CD8-positive, alpha-beta memory T cell (primary cell): ENCODE results near the gene HSPA4. TPM values are rescaled to one million over a fixed set of nuclear protein-coding genes. Genes with fewer than 3 reads are reported as not detected.

Experiments used
- CTCF ChIA-PET: fragments of 350-600 bp; sonication (Branson Sonifier 250); formaldehyde crosslinking; loops from one replicate; lab custom pipeline; 2021; ENCODE audit warnings: antibody characterized with exemption; lab: Charles Lee
- POLR2A ChIA-PET: fragments of 350-600 bp; sonication (Branson Sonifier 250); formaldehyde crosslinking; loops from one replicate; lab custom pipeline; 2021; ENCODE audit warnings: antibody characterized with exemption; lab: Charles Lee
- DNase-seq, 5 donors: peaks; one replicate each; pipeline versions ENCODE4 v3.0.0 to v3.0.0-alpha.2; 2020 to 2022; ENCODE audit warnings: mixed read lengths in 1 of 5
- H3K27ac ChIP-seq: one replicate; pipeline ENCODE4 v1.7.0; 2013; ENCODE audit warnings: low read depth, mild to moderate bottlenecking, low read length, moderate library complexity
- H3K27me3 ChIP-seq: 2 replicates; pipeline ENCODE4 v1.7.0; 2013; ENCODE audit warnings: low read length, mild to moderate bottlenecking; ENCODE audit not compliant: insufficient read depth, poor library complexity, severe bottlenecking
- H3K36me3 ChIP-seq: 2 replicates; pipeline ENCODE4 v1.7.0; 2013; ENCODE audit warnings: mild to moderate bottlenecking, low read length, moderate library complexity; ENCODE audit not compliant: insufficient read depth
- H3K4me1 ChIP-seq: 2 replicates; pipeline ENCODE4 v1.7.0; 2013; ENCODE audit warnings: mild to moderate bottlenecking, low read length, moderate library complexity; ENCODE audit not compliant: insufficient read depth
- H3K4me3 ChIP-seq: 2 replicates; pipeline ENCODE4 v1.7.0; 2013; ENCODE audit warnings: mild to moderate bottlenecking, low read length
- H3K9me3 ChIP-seq: 2 replicates; pipeline ENCODE4 v1.7.0; 2013; ENCODE audit warnings: mild to moderate bottlenecking, low read length
- H3K27ac Mint-ChIP-seq, 8 donors: one replicate each; pipeline ENCODE4 v1.8.0; 2020 to 2021; ENCODE audit warnings: mixed read lengths in 8 of 8, mild to moderate bottlenecking in 6 of 8, inconsistent platforms in 3 of 8, moderate library complexity in 3 of 8
- H3K27me3 Mint-ChIP-seq, 2 donors: one replicate each; pipeline ENCODE4 v1.8.0; 2020 to 2021; ENCODE audit warnings: mixed read lengths in 2 of 2, mild to moderate bottlenecking in 1 of 2, moderate library complexity in 1 of 2
- H3K36me3 Mint-ChIP-seq, 3 donors: one replicate each; pipeline ENCODE4 v1.8.0; 2020 to 2021; ENCODE audit warnings: mixed read lengths in 3 of 3, inconsistent platforms in 1 of 3, mild to moderate bottlenecking in 1 of 3
- H3K4me1 Mint-ChIP-seq, 3 donors: one replicate each; pipeline ENCODE4 v1.8.0; 2020 to 2021; ENCODE audit warnings: mixed read lengths in 3 of 3, inconsistent platforms in 1 of 3, mild to moderate bottlenecking in 1 of 3
- H3K4me3 Mint-ChIP-seq, 7 donors: one replicate each; pipeline ENCODE4 v1.8.0; 2020 to 2021; ENCODE audit warnings: mixed read lengths in 7 of 7, mild to moderate bottlenecking in 6 of 7, moderate library complexity in 4 of 7, inconsistent platforms in 2 of 7
- H3K9me3 Mint-ChIP-seq, 5 donors: one replicate each; pipeline ENCODE4 v1.8.0; 2020 to 2022; ENCODE audit warnings: mixed read lengths in 5 of 5, mild to moderate bottlenecking in 3 of 5, moderate library complexity in 2 of 5, inconsistent platforms in 1 of 5
- polyA plus RNA-seq: library from polyadenylated mRNA; unstranded; fragments of 300-500 nt; fragmentation: Illumina TruSeq; gene quantifications from one replicate; pipeline ENCODE4 v1.2.3, GENCODE V29; 2021
- total RNA-seq, 2 experiments: library from RNA; stranded (reverse); gene quantifications; one replicate each; pipeline ENCODE4 v1.2.3, GENCODE V29; 2021

HSPA4 gene
- total and polyA plus RNA-seq, 3 experiments from 2014 or later: 39.8 to 244 (median 236) TPM

DNA sequence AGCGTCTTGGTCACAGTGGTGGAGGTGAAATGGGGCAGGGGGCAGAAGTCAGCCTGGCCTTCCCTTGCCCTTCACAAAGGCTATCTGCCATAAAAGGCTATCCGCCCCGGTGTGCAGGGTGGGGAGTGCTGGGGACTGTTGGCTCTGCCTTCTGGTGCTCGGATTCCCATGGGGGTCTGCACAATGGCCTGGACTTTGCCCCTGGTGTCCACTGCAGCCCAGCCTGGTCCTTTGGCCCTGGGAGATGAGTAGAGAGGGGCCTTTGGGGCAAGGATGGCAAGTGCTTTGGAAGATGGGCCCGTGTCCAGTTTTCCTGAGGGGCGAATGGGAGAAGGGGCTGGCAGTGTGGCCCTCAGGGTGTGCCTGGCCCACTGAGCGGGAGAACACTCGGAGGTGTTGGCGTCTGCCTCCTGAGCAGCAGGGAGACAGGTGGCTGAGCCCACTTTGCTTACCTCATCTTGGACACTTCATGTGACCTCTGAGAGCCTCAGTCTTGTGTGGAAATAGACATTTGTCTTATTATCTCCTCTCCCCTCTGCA is 69.9 kb downstream of the HSPA4 start:
- no peaks in the 10 kb centered on the region for H3K4me1 Mint-ChIP-seq
- no peaks in the 10 kb centered on the region for H3K9me3 Mint-ChIP-seq
- H3K27me3 Mint-ChIP-seq: peaks cover 0 to 7% of the 10 kb centered on the region in 2 donors
- DNase-seq: no peak
- Histone ChIP-seq H3K36me3 (no peaks in the 10 kb centered on the region), H3K9me3 (no peaks in the 10 kb centered on the region), H3K27ac (no peak overlapping the region), H3K4me1 (no peaks in the 10 kb centered on the region), H3K4me3 (no peak overlapping the region), H3K27me3 (no peaks in the 10 kb centered on the region)
- H3K4me3 Mint-ChIP-seq: no peak overlapping the region
- ChIA-PET CTCF (no interaction called here), POLR2A (no interaction called here)
- H3K27ac Mint-ChIP-seq: no peak overlapping the region
- H3K36me3 Mint-ChIP-seq: no peaks in the 10 kb centered on the region

DNA sequence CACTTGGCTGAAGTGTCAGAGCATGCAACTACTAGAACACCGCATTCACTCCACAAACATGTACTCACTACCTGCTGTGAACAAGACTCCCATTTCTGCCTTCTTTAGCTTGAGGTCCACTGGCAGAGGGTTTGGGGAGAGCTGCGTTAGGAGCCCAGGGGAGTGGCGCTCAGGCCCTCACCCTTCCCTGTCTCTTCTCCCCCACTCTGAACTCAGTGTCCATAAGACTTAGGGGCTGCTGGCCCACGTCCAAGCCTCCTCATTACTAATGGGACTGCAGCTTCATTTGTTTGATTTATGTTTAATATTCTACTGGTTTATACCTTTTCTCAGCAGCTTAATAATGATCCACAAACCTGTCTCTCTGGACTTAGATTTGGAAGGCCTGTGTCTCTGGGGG is 70.9 kb downstream of the HSPA4 start:
- H3K4me3 Mint-ChIP-seq: peak overlapping the region in 1 of 7 donors; percentile 11
- H3K4me3 ChIP-seq: no peak overlapping the region
- H3K4me1 ChIP-seq: no peaks in the 10 kb centered on the region
- H3K4me1 Mint-ChIP-seq: no peaks in the 10 kb centered on the region
- no peaks in the 10 kb centered on the region for H3K36me3 Mint-ChIP-seq
- no peaks in the 10 kb centered on the region for H3K27me3 ChIP-seq
- H3K27ac ChIP-seq: no peak overlapping the region
- H3K36me3 ChIP-seq: no peaks in the 10 kb centered on the region
- POLR2A ChIA-PET: no interaction called here
- DNase-seq: no peak
- CTCF ChIA-PET: interaction anchor here (0.9 kb wide), 1 partner anchor 9 kb away, joined by 3 read pairs; no protein-coding TSS in a partner anchor
- peak overlapping the region in 1 of 8 donors; percentile 7 for H3K27ac Mint-ChIP-seq
- H3K9me3 ChIP-seq: no peaks in the 10 kb centered on the region
- H3K9me3 Mint-ChIP-seq: no peaks in the 10 kb centered on the region
- H3K27me3 Mint-ChIP-seq: peaks cover 0 to 7% of the 10 kb centered on the region in 2 donors

DNA sequence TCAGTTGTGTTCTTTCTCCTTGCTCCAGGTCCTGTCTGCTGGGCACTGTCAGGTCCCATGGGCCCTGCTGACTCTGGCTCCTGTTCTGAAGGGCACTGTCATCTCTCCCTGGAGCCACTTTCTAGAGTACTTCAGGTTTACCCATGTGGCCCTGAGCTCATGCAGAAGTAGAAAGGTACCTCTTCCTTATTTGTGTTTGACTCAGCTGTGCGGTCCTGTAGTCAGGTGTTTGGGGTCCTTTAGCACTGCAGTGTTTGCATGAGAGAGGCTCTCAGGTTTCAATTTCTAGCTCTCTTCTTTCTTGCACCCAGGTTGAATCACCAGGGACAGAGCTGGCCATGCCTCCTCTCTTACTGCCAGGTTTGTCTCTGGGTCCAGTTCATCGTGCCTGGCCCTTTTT is 71.5 kb downstream of the HSPA4 start:
- Histone ChIP-seq H3K4me3 (no peak overlapping the region), H3K27me3 (no peaks in the 10 kb centered on the region), H3K9me3 (no peaks in the 10 kb centered on the region), H3K4me1 (no peaks in the 10 kb centered on the region), H3K36me3 (no peaks in the 10 kb centered on the region), H3K27ac (no peak overlapping the region)
- H3K4me3 Mint-ChIP-seq: no peak overlapping the region
- H3K27ac Mint-ChIP-seq: no peak overlapping the region
- no peaks in the 10 kb centered on the region for H3K9me3 Mint-ChIP-seq
- ChIA-PET POLR2A (no interaction called here), CTCF (interaction anchor here (0.9 kb wide), 1 partner anchor 10 kb away, joined by 3 read pairs; no protein-coding TSS in a partner anchor)
- DNase-seq: no peak
- no peaks in the 10 kb centered on the region for H3K36me3 Mint-ChIP-seq
- peaks cover 0 to 9% of the 10 kb centered on the region in 2 donors for H3K27me3 Mint-ChIP-seq
- H3K4me1 Mint-ChIP-seq: no peaks in the 10 kb centered on the region

DNA sequence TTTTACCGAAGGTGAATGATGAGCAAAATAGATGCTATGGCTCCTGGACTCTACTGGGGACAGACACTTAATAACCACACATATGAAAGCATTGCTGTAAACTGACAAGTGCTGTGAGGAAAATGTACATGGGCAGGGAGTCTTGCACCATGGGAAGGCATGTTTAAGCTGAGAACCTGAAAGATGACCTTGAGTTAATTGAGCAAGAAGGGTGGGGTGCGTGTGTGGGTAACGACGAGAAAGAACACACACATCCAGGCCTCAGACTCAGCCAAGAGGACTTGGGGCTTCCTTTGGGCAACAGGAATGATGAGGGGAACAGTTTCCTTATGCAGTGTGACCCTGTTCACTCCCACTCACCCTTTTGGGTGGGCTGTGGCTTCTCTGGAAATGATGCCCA is 73.1 kb downstream of the HSPA4 start:
- no peaks in the 10 kb centered on the region for H3K4me1 ChIP-seq
- ChIA-PET CTCF (no interaction called here), POLR2A (no interaction called here)
- Mint-ChIP-seq H3K27ac (no peak overlapping the region), H3K9me3 (no peaks in the 10 kb centered on the region), H3K27me3 (peaks cover 0 to 10% of the 10 kb centered on the region in 2 donors), H3K4me3 (no peak overlapping the region), H3K36me3 (no peaks in the 10 kb centered on the region), H3K4me1 (no peaks in the 10 kb centered on the region)
- no peak for DNase-seq
- H3K36me3 ChIP-seq: no peaks in the 10 kb centered on the region
- no peaks in the 10 kb centered on the region for H3K9me3 ChIP-seq
- H3K4me3 ChIP-seq: no peak overlapping the region
- H3K27ac ChIP-seq: no peak overlapping the region
- H3K27me3 ChIP-seq: no peaks in the 10 kb centered on the region

DNA sequence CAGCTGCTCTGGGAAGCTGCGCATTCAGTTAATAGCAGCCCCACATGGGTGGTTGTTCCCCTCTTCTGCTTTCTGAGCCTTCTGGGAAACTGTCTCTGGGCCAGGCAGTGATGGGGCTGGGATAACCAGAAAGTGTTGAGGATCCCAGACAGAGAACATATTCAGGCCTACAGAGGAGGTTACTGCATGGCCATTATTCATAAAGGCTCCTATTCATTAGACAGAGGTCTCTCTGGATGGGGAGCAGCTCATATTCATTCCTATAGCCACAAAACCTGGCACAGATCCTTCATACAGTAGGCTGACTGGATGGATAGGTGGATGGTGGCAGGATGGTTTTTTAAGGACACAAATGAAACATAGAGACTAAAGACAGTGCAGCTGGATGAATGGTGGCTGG is 76.3 kb downstream of the HSPA4 start:
- no peaks in the 10 kb centered on the region for H3K9me3 ChIP-seq
- H3K4me1 Mint-ChIP-seq: no peaks in the 10 kb centered on the region
- H3K36me3 Mint-ChIP-seq: no peaks in the 10 kb centered on the region
- no peaks in the 10 kb centered on the region for H3K27me3 ChIP-seq
- no peaks in the 10 kb centered on the region for H3K4me1 ChIP-seq
- peaks cover 0 to 10% of the 10 kb centered on the region in 2 donors for H3K27me3 Mint-ChIP-seq
- no peak overlapping the region for H3K4me3 ChIP-seq
- H3K9me3 Mint-ChIP-seq: no peaks in the 10 kb centered on the region
- H3K36me3 ChIP-seq: no peaks in the 10 kb centered on the region
- no peak overlapping the region for H3K27ac Mint-ChIP-seq
- CTCF ChIA-PET: no interaction called here
- no peak overlapping the region for H3K27ac ChIP-seq
- no peak overlapping the region for H3K4me3 Mint-ChIP-seq
- POLR2A ChIA-PET: no interaction called here
- DNase-seq: no peak

DNA sequence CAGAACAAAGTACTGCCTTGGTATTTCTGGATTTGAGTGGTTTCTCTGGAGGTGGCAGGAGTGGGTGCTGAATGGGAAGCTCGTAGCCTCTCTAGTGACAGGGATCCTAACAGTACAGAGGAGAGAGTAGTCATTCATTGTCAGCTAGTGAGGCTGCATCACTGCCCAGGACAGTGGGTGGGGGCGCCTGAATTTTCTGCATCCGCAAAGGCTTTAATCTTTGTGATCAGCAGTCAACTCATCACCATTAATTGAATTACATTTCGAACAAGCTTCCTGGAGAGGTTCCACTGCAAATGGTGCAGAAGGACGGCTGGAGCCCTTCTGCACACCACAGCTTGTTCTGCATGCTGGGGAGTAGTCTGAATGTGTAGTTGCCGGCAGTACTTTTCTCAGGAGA is 77.5 kb downstream of the HSPA4 start:
- DNase-seq: no peak
- Mint-ChIP-seq H3K27ac (peak overlapping the region in 1 of 8 donors; percentile 66), H3K36me3 (no peaks in the 10 kb centered on the region), H3K27me3 (peaks cover 0 to 10% of the 10 kb centered on the region in 2 donors), H3K4me1 (no peaks in the 10 kb centered on the region), H3K9me3 (no peaks in the 10 kb centered on the region), H3K4me3 (no peak overlapping the region)
- CTCF ChIA-PET: interaction anchor here (1.0 kb wide), 1 partner anchor 13 kb away, joined by 3 read pairs; no protein-coding TSS in a partner anchor
- Histone ChIP-seq H3K4me3 (no peak overlapping the region), H3K27me3 (no peaks in the 10 kb centered on the region), H3K9me3 (no peaks in the 10 kb centered on the region), H3K4me1 (no peaks in the 10 kb centered on the region), H3K27ac (no peak overlapping the region), H3K36me3 (no peaks in the 10 kb centered on the region)
- POLR2A ChIA-PET: no interaction called here

DNA sequence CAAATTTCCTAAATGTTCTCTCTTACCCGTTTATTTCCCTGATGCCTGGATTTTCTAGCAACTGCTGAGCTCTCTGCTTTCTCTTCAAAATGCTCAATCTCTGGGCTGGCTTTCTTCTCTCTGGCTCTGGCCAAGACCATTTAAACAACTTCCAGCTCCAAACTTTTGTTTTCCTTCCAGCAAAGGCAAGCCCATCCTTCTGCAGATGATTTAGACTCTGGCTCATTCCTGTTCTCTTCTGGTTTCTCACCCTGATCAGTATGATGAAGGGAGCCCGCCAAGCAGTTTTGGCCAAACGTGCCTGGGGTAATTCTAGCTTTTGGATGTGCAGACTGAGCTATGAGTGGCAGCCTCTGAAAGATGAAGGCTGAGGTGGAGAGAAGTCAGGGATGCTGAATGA is 78.1 kb downstream of the HSPA4 start:
- H3K27ac Mint-ChIP-seq: no peak overlapping the region
- H3K9me3 Mint-ChIP-seq: peaks cover 0 to 6% (median 0%) of the 10 kb centered on the region in 5 donors
- H3K27ac ChIP-seq: no peak overlapping the region
- ChIA-PET POLR2A (no interaction called here), CTCF (interaction anchor here (1.0 kb wide), 1 partner anchor 14 kb away, joined by 3 read pairs; no protein-coding TSS in a partner anchor)
- no peaks in the 10 kb centered on the region for H3K4me1 ChIP-seq
- no peaks in the 10 kb centered on the region for H3K36me3 ChIP-seq
- DNase-seq: no peak
- no peaks in the 10 kb centered on the region for H3K9me3 ChIP-seq
- no peak overlapping the region for H3K4me3 ChIP-seq
- no peak overlapping the region for H3K4me3 Mint-ChIP-seq
- H3K27me3 ChIP-seq: no peaks in the 10 kb centered on the region
- H3K36me3 Mint-ChIP-seq: no peaks in the 10 kb centered on the region
- peaks cover 0 to 7% of the 10 kb centered on the region in 2 donors for H3K27me3 Mint-ChIP-seq
- no peaks in the 10 kb centered on the region for H3K4me1 Mint-ChIP-seq

DNA sequence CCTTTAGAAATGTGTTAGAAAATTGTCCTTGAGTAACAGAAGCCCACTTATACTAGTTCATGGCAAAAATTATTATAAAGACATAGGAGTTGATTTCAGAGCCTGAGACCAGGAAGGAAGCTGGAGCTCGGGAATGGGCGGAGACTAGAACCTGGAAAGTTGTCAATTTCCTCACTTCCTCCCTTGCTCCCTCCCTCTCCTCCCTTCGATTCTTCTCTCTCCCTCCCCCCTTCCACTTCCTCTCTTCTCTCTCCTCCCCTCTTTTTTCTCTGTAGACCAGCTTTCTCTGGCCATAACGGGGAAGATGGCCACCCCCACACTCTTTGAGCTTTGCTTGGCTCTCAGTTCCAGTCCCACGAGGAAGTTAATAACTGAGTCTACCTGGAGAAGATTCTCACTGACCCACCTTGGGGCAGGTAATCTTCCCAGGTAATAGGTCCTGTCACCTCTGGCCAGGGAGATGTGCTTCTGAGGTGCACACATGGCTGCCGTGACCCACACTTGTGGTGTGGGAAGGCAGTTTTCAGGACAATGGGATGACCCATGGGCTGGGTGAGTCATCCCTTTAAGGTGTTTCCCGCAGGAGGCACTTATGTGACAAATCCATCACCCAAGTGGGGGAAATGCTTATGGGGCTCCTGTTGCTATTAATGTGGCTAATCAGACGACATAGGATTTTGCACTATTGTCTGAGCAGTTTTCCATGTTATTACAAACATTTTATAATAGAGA is 78.7 kb downstream of the HSPA4 start:
- no peak overlapping the region for H3K4me3 Mint-ChIP-seq

More for the DNA sequence above, 78.7 kb downstream of the HSPA4 start:
- Mint-ChIP-seq H3K27ac (no peak overlapping the region), H3K36me3 (no peaks in the 10 kb centered on the region), H3K9me3 (peaks cover 0 to 6% (median 0%) of the 10 kb centered on the region in 5 donors), H3K4me1 (no peaks in the 10 kb centered on the region), H3K27me3 (peaks cover 0 to 7% of the 10 kb centered on the region in 2 donors)
- no peak for DNase-seq
- Histone ChIP-seq H3K27me3 (no peaks in the 10 kb centered on the region), H3K4me1 (no peaks in the 10 kb centered on the region), H3K9me3 (no peaks in the 10 kb centered on the region), H3K4me3 (no peak overlapping the region), H3K36me3 (no peaks in the 10 kb centered on the region), H3K27ac (no peak overlapping the region)
- ChIA-PET CTCF (interaction anchor here (1.0 kb wide), 1 partner anchor 15 kb away, joined by 3 read pairs; no protein-coding TSS in a partner anchor), POLR2A (no interaction called here)
